Stimulated activated naive CD8-positive, alpha-beta T cell treated with anti-CD3 and anti-CD28 coated beads, Interleukin-15, Interleukin-2, amounts not matched to agents 100 U/mL and 50 U/mL, for 24 hours (primary cell): ENCODE data around the gene WIPF2.
A peak's percentile ranks its signal among the peaks of the same experiment; 100 is the strongest.
"Not testable (repeated sequence)": the region's sequence is repeated elsewhere in the genome, so short reads cannot be mapped to it uniquely, and the experiment has no call there.

ENCODE experiments used
- ATAC-seq: fragments of 150-1000 bp; cut with Tn5 transposase; one replicate; pipeline ENCODE4 v1.10.0; 2021
- DNase-seq: peaks from one replicate; pipeline ENCODE4 v3.0.0; 2021

Gene WIPF2

DNA sequence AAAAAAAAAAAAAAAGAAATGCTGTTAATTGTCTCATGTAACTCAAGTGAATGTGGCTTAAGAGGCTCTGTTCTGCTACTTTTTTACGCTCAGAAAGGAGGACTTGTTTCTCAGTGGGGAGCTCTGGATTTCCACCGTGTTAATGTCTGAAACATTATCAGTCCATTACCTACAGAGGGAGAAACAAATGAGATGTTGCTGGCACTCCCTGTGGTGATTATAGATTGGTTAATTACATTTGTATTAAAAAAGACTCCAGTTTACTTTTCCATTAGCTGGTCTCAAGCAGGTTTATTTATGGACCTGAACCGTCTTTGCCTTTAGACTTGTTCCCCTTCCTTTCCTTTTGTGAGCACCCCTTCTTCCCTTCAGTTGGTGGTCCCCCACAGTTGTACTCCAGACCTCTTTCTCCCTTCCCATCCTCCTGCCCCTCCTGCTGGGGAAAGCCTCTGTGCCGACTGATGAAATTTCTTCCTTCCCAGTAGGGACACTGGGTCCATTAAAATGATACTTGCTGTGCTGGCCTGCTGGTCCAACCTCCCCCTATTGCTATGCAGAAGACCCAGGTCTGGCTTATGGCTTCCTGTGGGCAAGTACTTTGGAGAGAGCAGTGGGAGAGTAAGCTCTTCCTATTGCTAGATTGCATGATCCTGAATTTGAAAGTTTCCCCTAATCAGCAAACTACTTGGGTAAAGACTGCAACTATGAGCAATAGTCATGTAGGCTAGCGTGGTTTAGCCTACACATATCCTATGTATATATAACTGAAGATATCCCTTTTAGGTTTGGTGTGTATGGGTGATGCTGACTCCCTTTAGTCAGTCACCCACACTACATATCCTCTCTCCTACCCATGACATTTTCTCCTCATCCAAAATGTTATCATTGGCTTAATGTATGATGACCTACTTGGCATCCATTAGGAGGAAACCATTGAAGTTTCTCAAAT, 76.7 kb downstream of the WIPF2 start:
- DNase-seq (no peak), ATAC-seq (peak; percentile 87)

DNA sequence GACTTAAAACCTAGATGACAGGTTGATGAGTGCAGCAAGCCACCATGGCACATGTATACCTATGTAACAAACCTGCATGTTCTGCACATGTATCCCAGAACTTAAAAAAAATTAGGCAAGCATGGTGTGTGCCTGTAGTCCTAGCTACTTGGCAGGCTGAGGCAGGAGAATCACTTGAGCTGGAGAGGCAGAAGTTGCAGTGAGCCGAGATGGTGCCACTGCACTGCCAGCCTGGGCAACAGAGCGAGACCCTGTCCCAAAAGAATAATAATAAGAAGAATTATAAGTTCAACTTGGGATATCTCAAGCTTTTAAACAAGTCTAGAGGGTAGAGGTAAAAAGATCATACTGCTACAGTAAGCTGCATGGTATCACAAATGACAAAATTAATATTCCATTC, 78.4 kb downstream of the WIPF2 start:
- DNase-seq: no peak
- ATAC-seq: no peak

DNA sequence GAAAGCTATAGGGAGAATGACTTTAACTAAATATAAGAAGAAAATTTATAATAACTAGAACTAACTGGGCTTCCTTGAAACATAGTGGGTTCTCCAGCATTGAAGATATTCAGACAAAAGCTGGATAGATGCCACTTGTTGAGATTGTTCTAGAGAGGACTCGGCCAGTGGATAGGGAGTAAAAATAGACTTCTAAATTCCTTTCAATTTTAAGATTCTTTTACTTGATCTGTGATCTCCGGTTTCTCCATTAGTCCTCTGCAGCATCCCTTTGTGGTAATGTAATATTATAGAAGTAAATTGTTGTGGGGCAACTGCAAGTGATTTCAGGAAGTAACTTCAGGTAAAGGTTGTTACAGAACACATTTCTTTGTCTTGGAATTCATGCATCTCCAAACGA, 79.6 kb downstream of the WIPF2 start:
- DNase-seq: no peak
- ATAC-seq: no peak

DNA sequence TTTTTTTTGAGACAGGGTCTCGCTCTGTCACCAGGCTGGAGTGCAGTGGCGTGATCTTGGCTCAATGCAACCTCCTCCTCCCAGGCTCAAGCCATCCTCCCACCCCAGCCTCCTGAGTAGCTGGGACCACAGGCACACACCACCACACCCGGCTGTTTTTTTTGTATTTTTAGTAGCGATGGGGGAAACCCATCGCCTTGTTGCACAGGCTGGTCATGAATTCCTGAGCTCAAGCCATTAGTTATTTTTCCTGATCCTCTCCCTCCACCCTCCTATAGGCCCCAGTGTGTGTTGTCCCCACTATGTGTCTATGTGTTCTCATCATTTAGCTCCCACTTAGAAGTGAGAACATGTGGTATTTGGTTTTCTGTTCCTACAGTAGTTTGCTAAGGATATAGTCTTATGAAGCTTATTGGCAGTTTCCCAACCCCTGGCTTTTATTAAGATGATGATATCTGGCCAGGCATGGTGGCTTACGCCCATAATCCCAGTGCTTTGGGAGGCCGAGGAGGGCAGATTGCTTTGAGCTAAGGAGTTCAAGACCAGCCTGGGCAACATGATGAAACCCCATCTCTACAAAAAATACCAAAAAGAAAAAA, 80.2 kb downstream of the WIPF2 start:
- not testable (repeated sequence) for DNase-seq, ATAC-seq

GRCh38 chr17:40301315-40301714, 82.2 kb downstream of the WIPF2 start:
- DNase-seq (no peak), ATAC-seq (no peak)

- ATAC-seq (no peak), DNase-seq (no peak)
These were observed 84.0 kb downstream of the WIPF2 start for GRCh38 chr17:40303009-40303657.

DNA sequence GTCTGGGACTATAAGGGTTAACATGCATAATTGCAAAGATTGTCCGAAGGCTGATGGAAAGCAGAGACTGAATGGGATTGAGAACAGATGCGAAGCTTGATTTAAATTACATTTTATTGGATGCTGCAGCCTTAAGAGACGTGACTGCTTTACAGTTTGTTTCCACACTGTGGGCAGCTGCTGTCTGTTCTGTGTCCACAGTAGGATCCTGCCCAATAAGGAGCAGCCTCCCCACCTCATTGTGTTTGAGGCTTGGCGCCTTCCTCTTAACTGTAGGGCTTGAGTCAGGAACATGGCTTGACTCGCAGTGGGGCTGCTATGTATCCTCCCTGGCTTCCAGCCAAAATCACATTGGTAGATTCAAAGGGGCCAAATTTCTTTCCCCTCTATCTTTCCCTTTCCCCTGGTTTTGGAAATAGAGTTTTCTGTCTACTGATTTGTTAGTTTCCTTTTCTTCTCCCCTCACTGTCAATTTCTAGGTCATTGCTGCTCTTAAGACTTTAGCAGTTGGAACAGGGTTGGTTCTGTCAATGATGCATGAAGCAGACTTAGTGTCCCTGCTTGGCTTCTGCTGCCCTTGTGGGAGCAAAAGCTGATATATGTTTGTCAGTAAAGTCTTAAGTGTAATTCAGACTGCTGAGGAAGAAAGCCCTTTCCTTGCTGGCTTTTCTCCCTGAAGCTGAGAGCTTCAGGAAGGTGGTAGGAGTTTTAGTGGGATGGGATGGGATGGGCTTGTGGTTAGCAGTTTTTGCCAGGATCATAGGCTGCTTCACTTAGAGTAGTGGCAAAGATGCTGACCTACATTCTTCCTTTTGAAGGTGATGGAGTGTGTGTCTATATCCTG, 84.8 kb downstream of the WIPF2 start:
- ATAC-seq: no peak

GRCh38 chr17:40304552-40304863, 85.4 kb downstream of the WIPF2 start:
- DNase-seq, ATAC-seq: not testable (repeated sequence)

More for the DNA sequence above, 84.8 kb downstream of the WIPF2 start:
- no peak for DNase-seq

DNA sequence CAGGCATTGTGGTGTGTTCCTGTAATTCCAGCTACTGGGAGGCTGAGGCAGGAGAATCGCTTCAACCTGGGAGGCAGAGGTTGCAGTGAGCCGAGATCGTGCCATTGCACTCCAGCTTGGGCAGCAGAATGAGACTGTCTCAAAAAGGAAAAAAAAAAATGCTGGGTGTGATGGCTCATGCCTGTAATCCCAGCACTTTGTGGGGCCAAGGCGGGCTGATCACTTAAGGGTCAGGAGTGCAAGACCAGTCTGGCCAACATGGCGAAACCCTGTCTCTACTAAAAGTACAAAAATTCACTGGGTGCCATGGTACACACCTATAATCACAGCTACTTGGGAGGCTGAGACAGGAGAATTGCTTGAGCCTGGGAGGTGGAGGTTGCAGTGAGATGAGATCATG, 85.8 kb downstream of the WIPF2 start:
- ATAC-seq, DNase-seq: not testable (repeated sequence)

- DNase-seq (no peak), ATAC-seq (no peak)
These were observed 87.3 kb downstream of the WIPF2 start for GRCh38 chr17:40306395-40306794.

GRCh38 chr17:40307001-40307730, 88.1 kb downstream of the WIPF2 start:
- peak; percentile 12 for DNase-seq

DNA sequence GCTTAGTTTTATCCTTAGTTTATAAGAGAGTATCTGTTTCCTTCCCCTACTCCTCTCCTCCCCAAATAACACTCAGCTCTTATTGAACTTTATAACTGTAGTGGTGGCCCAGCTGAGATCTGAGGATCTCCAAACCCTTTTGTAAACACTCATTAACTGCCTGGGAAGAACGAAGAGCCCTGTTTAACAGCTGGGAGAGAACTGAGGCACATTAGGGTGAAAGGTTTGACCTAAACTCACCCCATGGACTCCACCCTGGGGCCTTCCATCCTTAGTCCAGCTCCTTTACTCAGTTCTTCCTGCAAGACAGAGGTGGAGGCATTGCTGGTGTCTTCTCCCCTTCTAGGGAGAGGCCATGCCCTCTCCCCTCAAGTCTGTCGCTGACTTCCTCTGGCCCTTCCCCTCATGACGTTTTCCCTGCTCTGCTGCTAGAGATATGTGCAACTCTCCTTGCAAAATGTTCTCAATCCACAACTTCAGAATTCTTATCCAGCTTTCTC, 88.7 kb downstream of the WIPF2 start:
- ATAC-seq: no peak
- peak; percentile 8 for DNase-seq

More at GRCh38 chr17:40307001-40307730, 88.1 kb downstream of the WIPF2 start:
- no peak for ATAC-seq

DNA sequence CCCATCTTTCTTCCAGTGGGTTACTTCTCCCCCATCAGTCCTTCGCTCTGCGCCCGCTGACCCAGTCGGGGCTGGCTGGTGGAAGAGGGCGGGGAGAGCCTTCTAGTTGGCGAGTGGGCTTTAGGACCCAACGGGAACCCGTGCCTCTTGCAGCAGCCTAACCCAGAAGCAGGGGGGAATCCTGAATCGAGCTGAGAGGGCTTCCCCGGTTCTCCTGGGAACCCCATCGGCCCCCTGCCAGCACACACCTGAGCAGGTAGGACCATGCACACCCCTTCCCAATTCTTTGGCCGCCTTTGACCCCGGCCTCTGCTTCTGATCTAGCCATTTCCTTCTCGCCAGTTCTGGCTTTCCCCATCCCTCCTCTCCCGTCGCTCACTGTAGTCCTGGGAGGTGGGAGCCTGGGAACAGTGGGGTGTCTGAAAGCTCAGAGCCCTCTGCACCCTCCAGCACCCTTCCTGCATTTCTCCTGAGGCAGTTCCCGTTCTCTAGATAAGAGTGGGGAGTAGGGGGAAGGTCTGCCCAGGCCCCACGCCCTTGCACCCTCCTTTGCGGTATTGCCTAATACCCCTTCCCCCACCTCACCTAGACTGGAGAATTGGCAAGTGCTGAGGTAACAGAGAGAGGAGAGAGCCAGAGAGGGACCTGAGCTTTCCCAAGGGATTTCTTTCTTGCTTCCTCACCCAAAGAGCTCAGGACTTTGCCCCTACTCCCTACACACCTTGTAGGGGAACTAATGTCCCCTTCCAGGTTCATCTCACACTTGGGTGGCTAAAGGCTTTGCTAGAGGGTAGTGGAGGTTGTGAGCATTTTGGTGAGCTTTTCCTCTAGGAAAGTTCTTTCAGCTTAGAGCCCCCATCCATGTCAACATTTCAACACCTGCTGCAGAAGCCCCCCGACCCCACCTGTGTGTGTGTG, 90.2 kb downstream of the WIPF2 start, which contains the start of gene RARA:
Gene RARA, plus strand, starts transcription at position 150 of the 918 bp plus-strand sequence. CDS start 22,039 bp downstream, outside the sequence.
- ATAC-seq: peak; percentile 38
- DNase-seq: no peak

DNA sequence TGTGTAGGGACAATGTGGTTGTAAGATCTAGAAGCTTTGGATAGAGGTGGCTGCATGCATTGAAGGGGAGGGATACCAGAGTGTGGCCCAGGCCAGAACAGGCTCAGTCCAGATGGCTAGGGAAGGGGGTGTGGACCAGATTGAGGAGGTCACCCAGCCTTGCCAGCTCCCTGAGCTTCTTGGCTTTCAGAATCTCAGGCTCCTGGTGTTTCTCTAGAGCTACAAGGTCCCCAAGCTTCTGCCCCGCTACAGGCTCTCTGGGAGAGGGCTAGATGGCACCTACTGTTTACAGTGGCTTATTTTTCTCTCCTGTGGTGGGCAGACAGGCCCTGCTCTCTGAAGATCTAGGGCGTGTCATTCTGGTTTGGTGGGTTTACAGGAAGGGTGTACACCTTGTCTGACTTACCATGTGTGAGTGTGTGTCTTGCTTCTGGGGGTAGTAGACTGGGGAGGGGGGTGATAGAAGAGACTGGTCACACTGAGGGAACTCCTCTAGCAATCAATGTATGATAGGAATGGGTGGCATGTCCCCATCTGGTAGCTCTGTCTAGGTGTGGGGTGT, 90.9 kb downstream of the WIPF2 start:
- ATAC-seq (no peak), DNase-seq (no peak)

DNA sequence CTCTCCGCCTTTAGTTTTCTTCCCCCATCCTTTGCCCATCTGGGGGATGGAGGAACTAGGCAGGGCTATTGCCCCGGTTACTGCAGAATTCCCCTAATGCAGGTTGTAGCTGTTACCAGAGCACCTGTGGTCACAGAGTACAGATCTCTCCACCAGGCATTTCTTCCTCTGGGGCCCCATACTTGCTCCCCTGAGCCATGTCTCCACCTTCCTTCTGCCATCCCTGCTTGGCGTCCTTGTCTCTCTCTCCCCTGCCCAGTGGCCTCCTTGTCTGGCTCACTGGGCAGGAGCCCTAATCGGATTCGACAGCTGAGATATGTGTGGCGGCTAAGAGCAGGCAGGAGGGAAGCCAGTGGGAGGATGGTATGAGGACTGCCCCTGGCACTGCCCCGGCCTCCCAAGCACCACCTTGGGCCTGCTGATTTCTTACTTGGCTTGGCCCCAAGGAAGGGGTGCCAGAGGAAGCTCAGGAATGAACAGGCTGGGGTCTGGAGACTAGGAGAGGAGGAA, 91.8 kb downstream of the WIPF2 start:
- DNase-seq (no peak), ATAC-seq (no peak)

GRCh38 chr17:40311575-40311974, 92.5 kb downstream of the WIPF2 start:
- no peak for DNase-seq
- ATAC-seq: no peak

DNA sequence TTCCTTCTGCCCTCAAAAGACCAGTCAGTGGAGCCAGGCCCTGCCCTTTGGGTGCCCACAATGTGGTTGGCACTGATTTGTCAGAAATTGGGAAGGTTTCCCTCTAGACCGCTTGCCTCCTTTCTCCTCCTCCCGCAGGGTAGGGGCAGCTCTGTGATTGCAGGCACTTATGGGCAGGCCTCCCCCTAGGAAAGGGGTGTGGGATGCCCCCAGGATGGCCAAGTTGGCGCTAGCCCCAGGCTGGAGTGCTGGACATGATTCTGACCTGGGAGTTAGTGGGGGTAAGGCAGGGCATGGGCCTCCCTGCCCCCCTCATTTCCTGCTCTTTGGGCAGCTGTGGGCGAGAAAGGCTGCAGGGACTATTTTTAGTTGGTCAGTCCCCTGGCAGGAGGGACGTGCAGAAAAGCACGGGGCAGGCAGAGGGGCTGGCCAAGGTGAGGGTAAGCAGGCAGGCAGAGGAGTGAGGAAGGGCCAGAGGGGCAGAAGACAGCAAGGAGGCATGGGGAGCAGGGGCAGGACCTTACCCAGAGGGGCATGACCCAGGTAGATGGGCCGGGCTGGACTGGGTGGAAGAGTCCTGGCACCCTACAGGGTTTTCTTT, 93.1 kb downstream of the WIPF2 start:
- DNase-seq (no peak), ATAC-seq (no peak)

GRCh38 chr17:40312893-40313667, 94.0 kb downstream of the WIPF2 start:
- ATAC-seq: no peak
- no peak for DNase-seq
